Measurements from ENCODE around the gene CHEK2.
"Not testable (repeated sequence)": the region's sequence is repeated elsewhere in the genome, so short reads cannot be mapped to it uniquely, and the experiment has no call there.

The CHEK2 gene

GRCh38 chr22:28741200-28741784 lies 328 bp downstream of the CHEK2 start:
- no peak for DNase-seq

- DNase-seq: not testable (repeated sequence)
Measured at GRCh38 chr22:28738876-28739275, 2.7 kb downstream of the CHEK2 start.

DNA sequence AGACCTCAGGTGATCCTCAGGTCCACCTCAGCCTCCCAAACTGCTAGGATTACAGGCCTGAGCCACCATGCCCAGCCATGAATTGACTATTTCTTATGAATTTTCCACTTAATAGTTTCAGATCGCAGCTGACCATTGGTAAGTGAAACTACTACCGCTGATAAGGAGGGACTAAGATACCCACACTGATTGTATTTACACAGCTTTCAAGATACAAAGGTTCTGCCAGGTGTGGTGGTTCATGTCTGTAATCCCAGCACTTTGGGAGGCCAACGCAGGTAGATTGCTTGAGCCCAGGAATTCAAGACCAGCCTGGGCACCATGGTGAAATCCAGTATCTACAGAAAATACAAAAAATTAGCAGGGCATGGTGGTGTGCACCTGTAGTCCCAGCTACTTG lies 3.9 kb downstream of the CHEK2 start:
- DNase-seq: no peak

- DNase-seq: no peak
Measured at GRCh38 chr22:28736301-28737155, 5.1 kb downstream of the CHEK2 start.

DNA sequence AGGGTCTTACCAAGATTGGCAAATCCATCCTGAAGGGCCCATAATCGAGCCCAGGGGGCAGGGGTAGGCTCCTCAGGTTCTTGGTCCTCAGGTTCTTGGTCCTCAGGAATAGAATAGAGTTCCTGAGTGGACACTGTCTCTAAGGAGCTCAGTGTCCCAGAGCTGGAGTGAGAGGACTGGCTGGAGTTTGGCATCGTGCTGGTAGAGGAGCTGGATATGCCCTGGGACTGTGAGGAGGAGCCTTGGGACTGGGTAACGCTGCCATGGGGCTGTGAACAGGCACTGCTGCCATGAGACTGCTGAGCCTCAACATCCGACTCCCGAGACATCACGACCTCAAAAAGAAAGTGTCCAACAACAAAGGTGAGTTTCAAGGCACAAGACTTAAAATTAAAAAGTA lies 7.2 kb downstream of the CHEK2 start:
- DNase-seq: no peak

DNA sequence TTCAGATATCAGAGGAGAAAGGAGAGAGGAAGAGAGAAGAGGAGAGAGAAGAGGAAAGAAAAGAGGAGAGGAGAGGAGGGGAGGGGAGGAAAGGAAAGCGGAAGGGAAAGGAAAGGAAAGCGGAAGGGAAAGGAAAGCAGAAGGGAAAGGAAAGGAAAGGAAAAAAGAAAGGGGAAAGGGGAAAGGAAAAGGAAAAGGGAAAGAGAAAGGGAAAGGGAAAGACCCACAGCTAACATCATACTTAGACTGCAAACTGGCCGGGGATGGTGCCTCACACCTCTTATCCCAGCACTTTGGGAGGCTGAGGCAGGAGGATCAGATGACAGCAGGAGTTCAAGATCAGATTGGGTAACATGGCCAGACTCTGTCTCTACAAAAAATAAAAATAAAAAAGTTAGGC lies 11.4 kb downstream of the CHEK2 start:
- DNase-seq: no peak

GRCh38 chr22:28728621-28729313 lies 12.9 kb downstream of the CHEK2 start:
- DNase-seq: no peak

DNA sequence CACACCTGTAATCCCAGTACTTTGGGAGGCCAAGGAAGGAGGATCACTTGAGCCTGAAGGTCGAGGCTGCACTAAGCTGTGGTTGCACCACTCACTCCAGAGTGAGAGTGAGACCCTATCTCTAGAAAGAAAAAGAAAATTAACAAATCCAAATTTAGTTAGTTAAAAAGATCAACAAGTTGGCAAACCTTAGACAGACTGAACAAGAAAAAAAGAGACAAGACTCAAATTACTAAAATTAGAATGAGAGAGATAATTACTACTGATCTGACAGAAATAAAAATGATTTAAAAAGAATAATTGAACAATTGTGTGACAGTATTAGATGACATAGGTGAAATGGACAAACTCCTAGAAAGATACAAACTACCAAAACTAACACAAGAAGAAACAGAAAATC lies 13.6 kb downstream of the CHEK2 start:
- DNase-seq: no peak

- no peak for DNase-seq
Measured at GRCh38 chr22:28718044-28718443, 23.6 kb downstream of the CHEK2 start.

GRCh38 chr22:28716686-28717085 lies 24.9 kb downstream of the CHEK2 start:
- no peak for DNase-seq

- no peak for DNase-seq
Measured at GRCh38 chr22:28715611-28716010, 26.0 kb downstream of the CHEK2 start.

DNA sequence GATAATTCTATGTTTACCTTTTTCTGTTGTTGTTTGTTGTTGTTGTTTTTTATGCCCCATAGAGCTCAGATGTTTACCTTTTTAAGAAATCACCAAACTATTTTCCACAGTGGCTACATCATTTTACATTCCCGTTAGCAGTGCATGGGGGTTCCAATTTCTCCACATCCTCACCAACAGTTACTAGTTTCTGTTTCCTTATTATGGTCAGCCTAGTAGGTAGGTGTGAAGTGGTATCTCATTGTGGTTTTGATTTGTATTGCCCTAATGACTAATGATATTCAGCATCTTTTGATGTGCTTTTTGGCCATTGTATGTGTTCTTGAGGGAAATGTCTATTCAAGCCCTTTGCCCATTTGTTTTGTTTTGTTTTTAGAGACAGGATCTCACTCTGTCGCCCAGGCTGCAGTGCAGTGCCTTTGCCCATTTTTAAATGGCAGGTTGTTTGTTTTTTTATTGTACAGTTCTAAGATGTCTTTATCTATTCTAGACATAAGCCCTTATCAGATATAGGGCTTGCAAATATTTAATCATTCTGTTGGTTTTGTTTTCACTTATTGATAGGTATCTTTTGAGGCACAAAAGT lies 27.5 kb downstream of the CHEK2 start:
- no peak for DNase-seq

DNA sequence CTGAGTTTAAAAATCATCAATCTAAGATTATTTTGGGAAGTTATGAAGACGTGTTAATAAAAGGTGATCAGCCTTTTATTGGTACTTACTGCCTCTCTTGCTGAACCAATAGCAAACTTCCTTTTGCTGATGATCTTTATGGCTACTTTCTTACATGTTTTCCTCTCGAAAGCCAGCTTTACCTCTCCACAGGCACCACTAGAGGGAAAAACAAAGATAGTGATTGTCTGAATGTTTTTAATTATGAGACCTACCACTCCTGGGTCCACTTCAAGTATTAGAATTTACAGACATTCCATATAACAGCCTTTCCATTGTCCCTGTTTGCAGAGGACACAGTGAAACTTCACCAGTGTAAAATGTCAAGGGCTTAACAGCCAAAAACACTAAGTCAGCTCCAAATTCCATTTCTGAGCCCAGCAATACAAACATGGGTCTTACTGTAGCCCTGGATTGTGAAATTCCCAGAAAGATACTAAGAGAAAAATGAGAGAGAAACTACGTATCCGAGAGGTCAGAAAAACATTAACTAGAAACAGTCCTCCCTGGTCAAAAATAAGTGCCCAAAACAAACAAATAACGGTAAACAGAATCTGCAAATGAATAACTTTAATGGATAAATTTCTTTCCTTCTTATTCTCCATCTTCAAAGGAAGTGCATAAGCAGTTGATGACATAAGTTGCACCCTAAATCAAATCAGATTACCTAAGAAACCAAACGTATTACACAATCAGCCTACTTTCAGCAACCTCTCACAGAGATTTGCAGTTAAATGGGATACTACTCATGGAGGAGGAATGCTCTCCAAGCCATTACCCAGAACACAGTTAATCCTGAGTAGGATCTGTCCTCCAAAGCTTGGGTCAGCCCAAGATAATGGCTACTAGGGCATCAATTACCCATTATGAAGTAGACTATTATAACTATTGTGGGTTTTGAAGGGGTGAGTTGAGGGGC lies 29.5 kb downstream of the CHEK2 start:
- no peak for DNase-seq

- no peak for DNase-seq
Measured at GRCh38 chr22:28711341-28711740, 30.3 kb downstream of the CHEK2 start.

DNA sequence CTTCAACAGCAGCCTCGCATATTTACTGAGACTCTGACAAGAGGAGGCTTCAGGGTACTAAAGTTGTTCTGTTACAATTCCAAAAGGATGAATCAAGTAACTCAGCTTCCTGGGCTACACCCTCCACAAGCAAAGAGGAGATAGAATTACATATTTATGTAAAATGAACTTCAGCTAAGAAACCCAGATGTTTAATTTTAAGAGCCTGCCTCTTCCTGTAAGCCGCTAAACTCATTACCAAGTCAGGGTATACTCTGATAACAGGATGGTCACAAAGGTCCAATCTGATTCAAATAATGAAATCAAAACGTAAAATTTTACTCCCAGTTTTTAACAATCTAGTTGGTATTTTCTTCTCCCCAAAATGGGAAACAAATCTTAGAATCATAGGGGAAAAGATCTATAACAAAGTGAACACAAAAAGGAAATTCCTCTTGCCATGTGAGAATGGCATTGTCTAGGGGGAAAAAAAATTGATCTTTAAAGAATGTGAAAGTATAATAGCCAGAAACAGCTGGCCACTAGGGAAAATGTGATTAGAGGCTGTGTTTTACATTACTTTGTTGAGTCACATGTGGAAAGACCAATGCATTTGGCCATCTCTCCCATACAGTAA lies 30.9 kb downstream of the CHEK2 start:
- DNase-seq: no peak

DNA sequence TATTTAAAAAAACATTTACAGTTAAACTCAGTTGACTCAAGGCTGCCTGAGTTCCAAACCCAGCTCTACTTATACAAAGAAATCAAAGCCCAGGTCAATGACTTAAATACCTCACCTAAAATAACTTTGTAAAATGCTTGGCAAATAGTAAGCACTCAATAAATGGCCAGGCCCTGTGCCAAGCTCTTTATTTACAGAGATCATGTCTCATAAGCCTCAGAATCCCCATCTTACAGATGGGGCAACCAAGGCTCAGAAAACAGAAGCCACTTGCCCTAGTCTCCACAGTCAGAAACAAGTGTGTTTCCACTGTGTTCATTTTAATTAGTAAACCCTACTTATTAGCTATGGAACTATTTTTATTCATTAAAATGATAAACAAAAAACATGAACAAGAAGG lies 31.5 kb downstream of the CHEK2 start:
- no peak for DNase-seq

DNA sequence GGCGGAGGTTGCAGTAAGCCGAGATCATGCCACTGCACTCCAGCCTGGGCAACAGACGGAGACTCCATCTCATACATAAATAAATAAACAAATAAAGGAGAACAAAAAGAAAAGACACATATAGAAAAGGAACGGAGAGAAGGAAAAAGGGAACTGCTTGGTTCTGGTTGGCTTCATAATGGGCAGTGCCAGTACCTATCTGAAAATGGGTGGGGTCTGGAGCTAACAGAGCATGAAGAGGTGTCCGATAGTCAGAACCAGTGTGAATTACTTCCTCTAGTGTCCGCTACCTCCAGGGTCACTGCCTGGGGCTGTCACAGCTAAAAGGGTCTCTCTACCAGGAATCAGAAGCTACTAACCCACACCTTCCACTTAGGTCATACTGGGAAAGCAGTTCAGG lies 34.8 kb downstream of the CHEK2 start:
- DNase-seq: no peak

GRCh38 chr22:28703436-28703835 lies 38.2 kb downstream of the CHEK2 start:
- no peak for DNase-seq

DNA sequence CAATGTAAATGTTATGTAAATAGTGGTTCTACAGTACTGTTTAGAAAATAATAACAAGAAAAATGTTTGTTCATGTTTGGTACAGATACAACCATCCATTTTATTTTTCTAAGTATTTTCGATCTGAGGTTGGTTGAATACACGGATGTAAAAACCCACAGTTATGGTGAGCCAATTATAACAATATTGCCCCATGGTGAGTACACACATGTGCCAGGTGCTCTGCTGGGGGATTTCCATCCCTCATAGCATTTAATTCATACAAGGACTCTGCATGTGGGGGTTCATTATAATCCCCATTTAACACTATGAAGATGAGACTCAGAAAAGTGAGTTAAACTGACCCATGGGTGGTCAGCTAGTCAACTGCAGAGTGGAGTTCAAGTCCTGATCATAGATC lies 38.7 kb downstream of the CHEK2 start:
- no peak for DNase-seq

DNA sequence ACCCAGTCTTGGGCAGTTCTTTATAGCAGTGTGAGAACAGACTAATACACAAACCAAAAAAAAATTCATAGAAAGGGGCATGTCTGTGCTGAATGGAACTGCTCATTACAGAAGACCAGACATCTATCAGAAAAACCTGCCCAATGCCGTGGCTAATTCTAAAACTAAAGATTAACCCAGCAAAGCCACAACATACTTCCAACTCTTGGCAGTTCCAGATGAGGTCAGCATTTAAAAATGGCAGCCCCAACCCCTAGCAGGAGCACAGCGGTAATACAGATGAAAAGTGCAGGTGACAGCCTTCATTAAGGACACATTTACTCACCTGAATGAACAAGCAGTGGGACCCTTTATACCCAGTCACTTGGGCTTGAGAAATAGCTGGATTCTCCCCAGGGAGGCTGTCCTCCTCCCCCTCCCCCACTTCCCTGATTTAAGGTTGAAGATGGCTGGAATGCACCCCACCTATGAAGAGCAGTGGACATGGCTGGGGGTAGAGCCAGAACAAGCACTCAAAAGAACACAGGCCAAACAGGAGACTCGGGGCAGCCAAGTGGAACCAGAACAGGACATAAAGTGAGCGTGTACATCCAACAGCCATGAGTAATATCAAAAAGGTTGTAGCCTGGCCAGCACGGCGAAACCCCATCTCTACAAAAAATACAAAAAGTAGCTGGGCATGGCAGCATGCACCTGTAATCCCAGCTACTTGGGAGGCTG lies 48.4 kb downstream of the CHEK2 start:
- not testable (repeated sequence) for DNase-seq

DNA sequence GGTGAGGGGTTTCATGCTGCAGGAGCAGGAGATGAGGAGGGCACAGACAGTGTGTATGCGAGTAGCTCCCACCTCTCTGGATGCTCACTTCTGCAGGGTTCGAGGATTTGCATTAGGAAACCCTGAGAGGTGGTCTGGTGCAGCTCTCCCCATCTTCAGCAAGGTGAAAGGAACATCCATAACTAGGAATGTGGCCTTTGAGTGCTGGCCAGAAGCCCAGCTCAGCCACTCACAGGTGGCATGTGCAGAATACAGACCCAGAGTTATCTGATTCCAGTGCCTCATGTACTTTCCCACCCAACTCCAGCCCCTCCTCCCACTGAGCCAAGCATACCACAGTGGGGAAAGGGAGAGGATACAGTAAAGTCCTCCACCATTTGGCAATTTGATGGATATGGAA lies 51.8 kb downstream of the CHEK2 start:
- DNase-seq: not testable (repeated sequence)
